Body of pancreas (tissue), 4 donors: Measurements from ENCODE around the gene ATXN7L3. TPM values are rescaled to one million over a fixed set of nuclear protein-coding genes. Genes with fewer than 3 reads are reported as not detected.

ENCODE experiments used
- ATAC-seq: fragments of 150-250 bp; one replicate; pipeline ENCODE4 v1.9.1; 2016
- DNase-seq, 4 donors: peaks; one replicate each; pipeline ENCODE4 v3.0.0-alpha.2; 2019
- H3K27ac ChIP-seq, 4 donors: fragments of 200-600 bp; sonication (generic); 1 replicate in 3 of 4; 2 replicates in 1 of 4; pipeline versions ENCODE4 v1.5.1 to v1.6.1; 2016 to 2019; ENCODE audit warnings: mild to moderate bottlenecking in 1 of 4, mixed read lengths in 1 of 4, moderate library complexity in 1 of 4
- H3K27me3 ChIP-seq, 2 donors: fragments of 200-600 bp; sonication (generic); one replicate each; pipeline ENCODE4 v1.6.0; 2016; ENCODE audit warnings: mild to moderate bottlenecking in 1 of 2
- H3K36me3 ChIP-seq, 2 donors: fragments of 200-600 bp; sonication (generic); replicated peaks in 1 of 2; 2 replicates each; pipeline ENCODE4 v1.5.1; 2016; ENCODE audit warnings: low read depth in 2 of 2; ENCODE audit not compliant: insufficient read depth in 1 of 2
- H3K4me1 ChIP-seq: fragments of 200-600 bp; sonication (generic); one replicate; pipeline ENCODE4 v1.6.0; 2016
- H3K4me3 ChIP-seq, 2 donors: fragments of 200-600 bp; sonication (generic); 1 replicate in 1 of 2; 2 replicates in 1 of 2; pipeline ENCODE4 v1.5.1; 2016 to 2019
- H3K9me3 ChIP-seq, 3 donors: fragments of 200-600 bp; sonication (generic); 1 replicate in 2 of 3; 2 replicates in 1 of 3; pipeline ENCODE4 v1.5.1; 2016
- CTCF ChIP-seq, 7 experiments: fragments of 450-650 bp in 4 of 7; fragments of 200-600 bp in 3 of 7; sonication (generic) in 3 of 7; IDR thresholded peaks; one replicate each; pipeline ENCODE4 v1.5.1; 2016 to 2019; ENCODE audit warnings: antibody characterized with exemption in 7 of 7
- POLR2A ChIP-seq, 3 donors: fragments of 450-650 bp; IDR thresholded peaks; one replicate each; pipeline ENCODE4 v1.6.1; 2016; ENCODE audit warnings: antibody characterized with exemption in 3 of 3, mild to moderate bottlenecking in 2 of 3
- WGBS, 2 donors: methylation state at CpG; one replicate each; pipeline ENCODE4 v1.1.5; 2017; 5-methylcytosine and 5-hydroxymethylcytosine counted together
- intact Hi-C: fragments of 100-400 bp; cut with DNase I; formaldehyde crosslinking; loops from one replicate; pipeline ENCODE4 v1.15.1; 2023
- total RNA-seq, 2 donors: library from RNA; depleted of rRNA; stranded (reverse); fragments of >200 nt; gene quantifications; one replicate each; pipeline ENCODE4 v1.1.0, GENCODE V29; 2016

ATXN7L3 gene
- total RNA-seq, 2 donors from 2014 or later = 21.0 to 37.6 TPM

GRCh38 chr17:44229090-44229489 lies 29.4 kb upstream of the ATXN7L3 start:
- H3K36me3 ChIP-seq = no peaks in the 10 kb centered on the region
- no peak for ATAC-seq
- H3K4me1 ChIP-seq = peaks cover 4% of the 10 kb centered on the region
- DNase-seq = no peak
- intact Hi-C loops = no loop called here
- no peaks in the 10 kb centered on the region for H3K27me3 ChIP-seq
- TF ChIP-seq CTCF (IDR thresholded peaks at IDR 0.05) (no peak), POLR2A (IDR thresholded peaks at IDR 0.05) (no peak)
- no peaks in the 10 kb centered on the region for H3K9me3 ChIP-seq
- no peak overlapping the region for H3K27ac ChIP-seq
- H3K4me3 ChIP-seq = no peak overlapping the region
- WGBS, 2 donors = 76% methylated on average over 6 of the region's 6 CpGs; no CpG with 5 or more reads in 1 of the 2 donors

GRCh38 chr17:44223541-44224071 lies 23.9 kb upstream of the ATXN7L3 start:
- peak; percentile 85 to 94 (median 91) for DNase-seq
- WGBS, 2 donors = 6 to 22% methylated on average over 7 of the region's 7 CpGs
- intact Hi-C loops = no loop called here
- TF ChIP-seq POLR2A (IDR thresholded peaks at IDR 0.05) (peak in 1 of 3 donors; percentile 26), CTCF (IDR thresholded peaks at IDR 0.05) (no peak)
- H3K36me3 ChIP-seq = no peaks in the 10 kb centered on the region
- no peaks in the 10 kb centered on the region for H3K9me3 ChIP-seq
- H3K4me1 ChIP-seq = peaks cover 26% of the 10 kb centered on the region
- H3K4me3 ChIP-seq = no peak overlapping the region
- ATAC-seq = peak; percentile 22
- H3K27me3 ChIP-seq = no peaks in the 10 kb centered on the region
- peak overlapping the region; percentile 9 to 99 (median 99) for H3K27ac ChIP-seq

- Histone ChIP-seq H3K27me3 (no peaks in the 10 kb centered on the region), H3K36me3 (no peaks in the 10 kb centered on the region), H3K27ac (peak overlapping the region; percentile 60 to 99 (median 99)), H3K4me1 (peaks cover 36% of the 10 kb centered on the region), H3K4me3 (peak overlapping the region; percentile 37 to 56), H3K9me3 (no peaks in the 10 kb centered on the region)
- intact Hi-C loops = no loop called here
- DNase-seq (peak; percentile 64 to 82 (median 76)), ATAC-seq (no peak)
- WGBS, 2 donors = 1 to 2% methylated on average over 27 to 36 of the region's 36 CpGs
- TF ChIP-seq CTCF (IDR thresholded peaks at IDR 0.05) (peak in 4 of 7 experiments; percentile 13 to 25 (median 20)), POLR2A (IDR thresholded peaks at IDR 0.05) (peak; percentile 24 to 69 (median 56))
Observed at GRCh38 chr17:44222112-44222869, 22.6 kb upstream of the ATXN7L3 start.

GRCh38 chr17:44221862-44222111 lies 22.1 kb upstream of the ATXN7L3 start:
- TF ChIP-seq CTCF (IDR thresholded peaks at IDR 0.05) (no peak), POLR2A (IDR thresholded peaks at IDR 0.05) (no peak)
- intact Hi-C loops = no loop called here
- Histone ChIP-seq H3K36me3 (peaks cover 0 to under 1% of the 10 kb centered on the region in 2 donors), H3K4me1 (peaks cover 41% of the 10 kb centered on the region), H3K27me3 (no peaks in the 10 kb centered on the region), H3K27ac (peak overlapping the region; percentile 60 to 99 (median 99)), H3K4me3 (peak overlapping the region; percentile 37 to 56), H3K9me3 (no peaks in the 10 kb centered on the region)
- ATAC-seq (no peak), DNase-seq (no peak)
- 1 to 3% methylated on average over 17 of the region's 17 CpGs for WGBS, 2 donors
